Cerebellar cortex (tissue), 1 donor: ENCODE results near the gene CBLN2.

ENCODE experiments used
- DNase-seq: peaks from one replicate; pipeline ENCODE4 v3.0.0-alpha.2; 2015; ENCODE audit warnings: low spot score

Gene CBLN2

GRCh38 chr18:72544092-72544886 lies at the start of gene CBLN2:
TSS of gene CBLN2 (minus strand) at chr18:72544342. CDS start at chr18:72542160, 2,182 bp downstream.
- peak; percentile 25 for DNase-seq

GRCh38 chr18:72588360-72588759 lies 44.2 kb upstream of the CBLN2 start:
- DNase-seq, result no peak

- DNase-seq, result no peak
Measured at GRCh38 chr18:72584787-72585186, 40.6 kb upstream of the CBLN2 start.

GRCh38 chr18:72581976-72582375 lies 37.8 kb upstream of the CBLN2 start:
- no peak for DNase-seq

DNA sequence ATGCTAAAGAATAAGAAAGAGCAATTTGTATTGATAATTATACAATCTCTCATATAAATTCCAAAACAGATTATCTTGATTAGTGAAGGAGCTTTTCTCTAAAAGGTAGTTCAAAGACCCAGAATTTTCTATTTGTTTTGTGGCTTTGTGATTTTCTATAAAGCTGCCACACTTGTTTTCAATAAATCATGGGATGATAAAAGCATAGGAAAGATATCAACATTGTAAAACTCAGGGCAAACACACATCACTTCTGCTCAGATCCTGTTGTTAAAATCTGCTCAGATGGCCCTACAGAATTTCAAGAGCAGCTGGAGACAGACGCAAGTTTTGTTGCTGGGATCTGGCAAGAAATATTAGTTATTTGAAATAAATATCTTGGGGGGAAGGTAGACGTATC lies 28.8 kb upstream of the CBLN2 start:
- no peak for DNase-seq

GRCh38 chr18:72566290-72566689 lies 22.1 kb upstream of the CBLN2 start:
- no peak for DNase-seq

- DNase-seq, result no peak
Measured at GRCh38 chr18:72555968-72556367, 11.8 kb upstream of the CBLN2 start.

DNA sequence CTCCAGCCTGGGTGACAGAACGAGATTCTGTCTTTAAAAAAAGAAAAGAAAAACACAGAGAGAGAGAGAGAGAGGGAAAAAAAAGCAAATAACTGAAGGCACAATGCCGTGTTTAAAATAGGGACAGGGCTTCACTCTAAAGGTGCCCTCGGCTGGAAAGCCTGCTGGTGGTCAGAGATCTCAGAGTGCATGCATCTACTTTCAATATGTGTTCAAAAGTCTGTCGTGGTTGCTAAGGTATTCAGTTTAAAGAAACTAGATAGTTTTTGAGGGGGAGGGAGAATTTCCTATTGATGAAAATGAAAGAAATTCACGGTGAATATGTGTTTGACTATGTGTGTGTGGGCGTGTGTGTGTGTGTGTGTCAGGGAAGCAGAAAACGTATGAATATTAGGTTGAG lies 11.0 kb upstream of the CBLN2 start:
- no peak for DNase-seq

- DNase-seq, result no peak
Measured at GRCh38 chr18:72543357-72544055, 636 bp downstream of the CBLN2 start.

DNA sequence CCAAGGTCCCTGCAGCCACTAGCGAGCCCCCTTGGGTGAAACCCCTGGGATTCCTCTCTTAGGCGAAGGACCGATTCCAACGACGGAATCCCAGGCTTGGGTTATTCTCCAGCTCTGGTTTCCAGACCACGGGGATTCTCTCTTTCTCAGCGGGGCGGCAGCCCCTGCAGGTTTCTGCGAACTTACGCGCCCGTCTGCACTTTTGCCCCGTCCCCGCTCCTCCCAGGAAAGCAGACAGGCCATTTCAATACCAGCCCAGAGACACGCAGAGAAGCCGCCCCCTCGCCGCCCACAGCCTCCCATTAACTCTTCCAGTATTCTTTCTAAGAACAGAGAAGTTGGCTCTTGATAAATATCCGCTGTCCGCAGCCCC lies 1.2 kb downstream of the CBLN2 start:
- no peak for DNase-seq

DNA sequence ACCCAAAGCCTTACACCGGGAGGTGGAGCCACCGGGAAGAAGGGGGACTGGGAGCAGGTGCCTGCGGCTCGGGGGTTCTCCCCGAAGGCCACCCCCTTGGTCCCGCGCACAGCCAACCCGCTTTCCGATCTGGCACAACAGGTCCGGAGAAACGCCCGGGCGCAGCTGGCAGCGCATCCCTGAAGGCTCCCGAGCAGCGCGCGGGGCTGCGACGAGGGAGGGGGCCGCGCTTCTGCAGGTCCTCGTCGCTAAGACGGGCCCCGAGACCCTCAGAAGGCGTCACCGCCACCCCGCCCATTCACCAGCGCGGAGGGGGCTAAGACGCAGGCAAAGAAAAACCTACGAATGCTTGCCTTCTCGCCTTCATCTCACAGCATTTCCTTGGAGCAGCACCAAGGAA lies 1.8 kb downstream of the CBLN2 start:
- no peak for DNase-seq

- no peak for DNase-seq
Measured at GRCh38 chr18:72541871-72542332, 2.2 kb downstream of the CBLN2 start.

- no peak for DNase-seq
Measured at GRCh38 chr18:72539901-72540300, 4.2 kb downstream of the CBLN2 start.

DNA sequence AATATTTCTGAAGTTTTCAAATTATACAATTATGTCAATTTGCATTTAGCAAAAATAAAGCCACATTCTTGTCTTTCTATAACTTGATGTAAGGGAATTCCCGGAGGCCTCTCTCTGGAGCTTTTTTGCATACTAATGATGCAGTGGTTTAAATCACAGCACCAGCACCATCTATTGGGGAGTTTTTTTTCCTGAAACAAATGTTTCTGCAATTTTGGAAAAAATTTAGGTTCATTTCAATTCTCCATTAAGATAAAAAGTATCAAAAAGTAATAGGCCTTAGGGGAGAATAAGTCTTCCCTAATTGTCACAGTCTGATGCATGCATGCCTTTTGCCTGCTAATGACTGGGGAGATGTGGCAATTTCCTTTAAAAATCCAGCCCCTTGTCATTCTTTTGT lies 13.5 kb downstream of the CBLN2 start:
- no peak for DNase-seq

DNA sequence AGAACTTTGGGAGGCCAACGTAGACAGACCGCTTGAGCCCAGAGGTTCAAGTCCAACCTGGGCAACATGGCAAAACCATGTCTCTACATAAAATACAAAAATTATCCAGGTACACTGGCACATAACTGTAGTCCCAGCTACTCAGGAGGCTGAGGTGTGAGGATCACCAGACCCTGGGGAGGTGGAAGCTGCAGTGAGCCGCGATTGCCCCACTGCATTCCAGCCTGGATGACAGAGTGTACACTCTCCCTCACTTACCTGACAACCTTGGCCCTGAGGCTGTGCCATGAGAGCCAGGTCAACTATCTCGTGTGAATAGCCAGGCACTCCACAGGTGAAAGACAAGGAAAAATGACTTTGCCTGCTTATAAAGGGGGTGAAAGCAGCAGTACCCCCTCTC lies 39.3 kb downstream of the CBLN2 start:
- DNase-seq, result no peak

DNA sequence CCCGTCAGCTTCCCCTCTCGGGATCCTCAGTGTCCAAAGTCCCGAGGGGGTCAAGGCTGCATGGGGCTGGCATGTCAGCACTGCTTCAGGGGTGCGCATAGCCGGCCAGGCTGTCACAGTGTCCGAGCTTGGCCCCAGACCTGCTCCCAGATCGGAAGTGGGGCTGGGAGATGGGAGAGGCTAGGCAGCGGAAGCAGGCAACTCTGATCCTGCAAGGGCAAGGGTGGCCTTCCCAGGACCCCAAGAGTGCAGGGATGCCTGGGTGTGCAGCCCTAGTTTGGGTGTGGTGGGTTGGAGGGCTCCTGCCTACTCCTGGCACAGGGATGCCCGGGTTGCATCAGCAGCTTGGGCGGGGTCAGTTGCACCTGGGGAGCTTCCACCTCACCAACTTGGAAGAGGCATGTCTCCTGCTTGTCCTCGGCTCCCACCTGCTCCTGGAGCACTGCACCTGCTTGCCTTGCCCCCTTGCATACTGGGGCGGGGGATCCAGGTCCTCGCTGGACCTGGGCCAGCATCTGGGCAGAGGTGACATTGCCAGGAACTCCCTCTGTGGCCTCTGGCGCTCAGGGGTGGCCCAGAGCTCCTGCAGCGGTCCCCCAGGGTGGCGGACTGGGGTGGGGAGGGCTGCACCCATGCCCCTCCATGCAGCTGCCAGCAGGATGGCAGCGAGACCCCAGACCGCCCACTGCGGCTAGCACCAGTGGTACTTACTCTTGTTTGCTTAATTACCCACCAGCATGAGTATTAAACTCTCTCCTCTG lies 41.3 kb downstream of the CBLN2 start:
- DNase-seq, result no peak

DNA sequence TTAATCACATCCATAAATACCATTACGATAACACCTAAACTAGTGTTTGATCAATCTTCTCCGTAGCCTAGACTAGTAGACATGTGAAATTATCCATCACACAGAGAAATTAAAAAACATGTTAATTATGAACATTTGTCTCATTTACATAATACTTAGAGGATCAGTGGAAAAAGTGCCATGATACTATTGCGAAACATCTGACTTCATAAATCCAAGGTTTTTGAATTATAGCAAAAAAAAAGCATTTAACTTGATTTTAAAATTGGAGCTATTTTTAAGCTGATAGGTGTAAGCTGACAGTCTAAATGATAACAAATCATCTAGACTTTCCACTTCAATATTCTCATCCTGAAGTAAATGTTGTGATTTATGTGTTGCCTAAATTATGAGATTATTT lies 51.6 kb downstream of the CBLN2 start:
- DNase-seq, result no peak
